ENCODE results near the gene TFPT.

The TFPT gene

DNA sequence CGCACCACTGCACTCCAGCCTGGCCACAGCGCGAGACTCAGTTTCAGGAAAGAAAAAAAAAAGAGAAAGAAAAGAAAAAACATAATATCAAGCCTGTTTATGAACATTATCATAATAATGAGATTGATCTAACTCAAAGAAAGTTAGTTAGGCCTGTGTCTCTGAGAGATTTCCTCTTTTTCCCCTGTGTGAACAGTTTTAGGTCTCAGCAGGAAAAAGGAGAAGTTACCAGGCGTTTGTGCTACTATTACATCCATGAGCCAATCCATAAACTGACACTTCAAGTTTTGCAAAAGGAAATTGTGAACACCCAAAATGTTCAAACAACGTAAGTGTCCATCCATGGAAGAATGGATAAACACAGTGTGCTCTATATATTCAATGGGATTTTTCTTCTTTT, 38.1 kb downstream of the TFPT start:
- DNase-seq (no peak), ATAC-seq (no peak)
- no peaks in the 10 kb centered on the region for H3K4me1 Mint-ChIP-seq
- H3K9me3 Mint-ChIP-seq = no peaks in the 10 kb centered on the region
- H3K4me3 Mint-ChIP-seq = no peak overlapping the region
- peaks cover 8% of the 10 kb centered on the region for H3K27me3 Mint-ChIP-seq
- no peak overlapping the region for H3K27ac Mint-ChIP-seq

DNA sequence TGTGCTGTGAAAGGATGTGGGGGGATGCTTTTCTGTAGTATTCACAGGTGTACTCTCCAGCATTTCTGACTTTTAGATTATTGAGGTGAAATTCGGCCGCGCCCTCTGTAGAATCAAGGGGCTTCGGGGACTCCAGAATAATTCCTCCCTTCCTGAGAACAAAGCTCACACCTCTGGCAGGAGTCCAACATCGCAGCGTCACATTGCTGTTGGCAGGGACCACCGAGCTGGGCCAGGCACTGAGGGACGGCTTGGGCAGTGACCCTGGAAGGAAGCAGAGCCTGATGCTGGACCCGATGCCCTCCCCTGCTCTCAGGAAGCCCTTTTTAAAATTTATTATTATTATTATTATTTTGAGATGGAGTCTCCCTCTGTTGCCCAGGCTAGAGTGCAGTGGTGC, 40.6 kb downstream of the TFPT start:
- Mint-ChIP-seq H3K27me3 (peaks cover 8% of the 10 kb centered on the region), H3K9me3 (no peaks in the 10 kb centered on the region), H3K27ac (no peak overlapping the region), H3K4me3 (no peak overlapping the region), H3K4me1 (no peaks in the 10 kb centered on the region)
- no peak for DNase-seq
- ATAC-seq = no peak

GRCh38 chr19:54073829-54074228, 41.6 kb downstream of the TFPT start:
- Mint-ChIP-seq H3K4me3 (no peak overlapping the region), H3K27me3 (peaks cover under 1% of the 10 kb centered on the region), H3K9me3 (peaks cover 0 to 8% of the 10 kb centered on the region in 2 donors), H3K27ac (no peak overlapping the region), H3K4me1 (no peaks in the 10 kb centered on the region)
- ATAC-seq = no peak
- DNase-seq = no peak

- ATAC-seq (no peak), DNase-seq (no peak)
- Mint-ChIP-seq H3K9me3 (peaks cover 0 to 8% of the 10 kb centered on the region in 2 donors), H3K4me1 (no peaks in the 10 kb centered on the region), H3K27ac (no peak overlapping the region), H3K27me3 (peaks cover 17% of the 10 kb centered on the region), H3K4me3 (no peak overlapping the region)
Measured at GRCh38 chr19:54069470-54069869, 46.0 kb downstream of the TFPT start.

- peaks cover 45% of the 10 kb centered on the region for H3K27me3 Mint-ChIP-seq
- H3K4me3 Mint-ChIP-seq = no peak within 1 kb of the TSS
- DNase-seq = no peak
- no peak for ATAC-seq
- H3K4me1 Mint-ChIP-seq = no peaks in the 10 kb centered on the region
- no peaks in the 10 kb centered on the region for H3K9me3 Mint-ChIP-seq
- peak within 1 kb of the TSS in 1 of 2 donors; percentile 42 for H3K27ac Mint-ChIP-seq
Measured at GRCh38 chr19:54063350-54064116, 51.9 kb downstream of the TFPT start, which contains the start of gene VSTM1. Gene VSTM1, minus strand, starts transcription at chr19:54063897. Its CDS starts 120 bp downstream, at chr19:54063777.

- Mint-ChIP-seq H3K4me1 (no peaks in the 10 kb centered on the region), H3K27me3 (peaks cover 45% of the 10 kb centered on the region), H3K4me3 (no peak overlapping the region), H3K9me3 (no peaks in the 10 kb centered on the region), H3K27ac (peak overlapping the region in 1 of 2 donors; percentile 42)
- no peak for DNase-seq
- ATAC-seq = no peak
Measured at GRCh38 chr19:54062643-54063042, 52.8 kb downstream of the TFPT start.
